GM23338 (cell line): ENCODE measurements around the gene XIRP2. TPM values are rescaled to one million over a fixed set of nuclear protein-coding genes. Genes with fewer than 3 reads are reported as not detected.

Experiments used
- ATAC-seq: fragments of 200-7000 bp; cut with Tn5 transposase; 3 replicates; pipeline ENCODE4 v1.9.1; 2020
- DNase-seq: peaks from one replicate; pipeline ENCODE4 v3.0.0-alpha.2; 2015; ENCODE audit warnings: low spot score
- H2AFZ ChIP-seq: fragments of 200-600 bp; sonication (generic); 2 replicates; pipeline ENCODE4 v1.8.0; 2016; ENCODE audit warnings: antibody characterized with exemption, mild to moderate bottlenecking, moderate library complexity
- H3F3A ChIP-seq: fragments of 200-600 bp; sonication (generic); replicated peaks from 2 replicates; pipeline ENCODE4 v1.8.0; 2017; ENCODE audit warnings: antibody characterized with exemption, mixed run types, low read depth
- H3K27ac ChIP-seq: fragments of 200-600 bp; sonication (generic); 2 replicates; pipeline ENCODE4 v1.6.1; 2016; ENCODE audit warnings: low read depth
- H3K27me3 ChIP-seq: fragments of 200-600 bp; sonication (generic); 2 replicates; pipeline ENCODE4 v1.8.0; 2016; ENCODE audit warnings: mild to moderate bottlenecking, mixed run types, moderate library complexity; ENCODE audit not compliant: insufficient read depth
- H3K36me3 ChIP-seq: fragments of 200-600 bp; sonication (generic); 2 replicates; pipeline ENCODE4 v1.8.0; 2016; ENCODE audit warnings: mild to moderate bottlenecking; ENCODE audit not compliant: insufficient read depth
- H3K4me1 ChIP-seq: fragments of 200-600 bp; sonication (generic); 2 replicates; pipeline ENCODE4 v1.8.0; 2016; ENCODE audit warnings: mild to moderate bottlenecking, moderate library complexity; ENCODE audit not compliant: insufficient read depth
- H3K4me2 ChIP-seq: fragments of 200-600 bp; sonication (generic); 2 replicates; pipeline ENCODE4 v1.7.1; 2017; ENCODE audit warnings: mixed run types
- H3K4me3 ChIP-seq: fragments of 200-600 bp; sonication (generic); 2 replicates; pipeline ENCODE4 v1.6.1; 2016; ENCODE audit warnings: mixed run types
- H3K79me2 ChIP-seq: fragments of 200-600 bp; sonication (generic); replicated peaks from 2 replicates; pipeline ENCODE4 v1.8.0; 2017; ENCODE audit warnings: mild to moderate bottlenecking; ENCODE audit not compliant: insufficient read depth
- H3K9me2 ChIP-seq: fragments of 200-600 bp; sonication (generic); 2 replicates; pipeline ENCODE4 v1.8.0; 2017; ENCODE audit not compliant: insufficient read depth
- H4K20me1 ChIP-seq: fragments of 200-600 bp; sonication (generic); replicated peaks from 2 replicates; pipeline ENCODE4 v1.8.0; 2017; ENCODE audit warnings: mild to moderate bottlenecking; ENCODE audit not compliant: insufficient read depth
- H3K27ac Mint-ChIP-seq: 2 replicates; pipeline ENCODE4 v1.8.0; 2020; ENCODE audit warnings: inconsistent platforms, mild to moderate bottlenecking, moderate library complexity, mixed read lengths
- H3K27me3 Mint-ChIP-seq: 3 replicates; pipeline ENCODE4 v1.8.0; 2022; ENCODE audit warnings: low read depth, mild to moderate bottlenecking, moderate library complexity, mixed read lengths, inconsistent platforms; ENCODE audit not compliant: insufficient read depth, poor library complexity
- H3K36me3 Mint-ChIP-seq: 3 replicates; pipeline ENCODE4 v1.8.0; 2021; ENCODE audit warnings: low read depth, mild to moderate bottlenecking, inconsistent platforms, moderate library complexity, mixed read lengths
- H3K4me1 Mint-ChIP-seq: 3 replicates; pipeline ENCODE4 v1.8.0; 2020; ENCODE audit warnings: mild to moderate bottlenecking, inconsistent platforms, mixed read lengths
- H3K4me3 Mint-ChIP-seq: 3 replicates; pipeline ENCODE4 v1.8.0; 2021; ENCODE audit warnings: moderate library complexity, mild to moderate bottlenecking, inconsistent platforms, mixed read lengths
- H3K9me3 Mint-ChIP-seq: 3 replicates; pipeline ENCODE4 v1.8.0; 2020; ENCODE audit warnings: moderate library complexity, mild to moderate bottlenecking, inconsistent platforms, mixed read lengths
- CTCF ChIP-seq, 2 experiments: fragments of 200-600 bp in 1 of 2; sonication (generic) in 1 of 2; conservative IDR thresholded peaks; 2 replicates each; pipeline versions ENCODE4 v1.5.1 to v1.6.1; 2016 to 2017; ENCODE audit warnings: antibody characterized with exemption in 2 of 2, low read depth in 2 of 2, mild to moderate bottlenecking in 2 of 2, moderate library complexity in 1 of 2
- ETS1 ChIP-seq: IDR thresholded peaks from 2 replicates; pipeline ENCODE4 v1.6.1; 2016; ENCODE audit warnings: antibody characterized with exemption
- EZH2 ChIP-seq: fragments of 200-600 bp; sonication (generic); IDR thresholded peaks from one replicate; pipeline ENCODE4 v1.8.0; 2017; ENCODE audit warnings: antibody characterized with exemption, mild to moderate bottlenecking, low read depth; ENCODE audit not compliant: unreplicated experiment
- EZH2phosphoT487 ChIP-seq: fragments of 200-600 bp; sonication (generic); IDR thresholded peaks from one replicate; pipeline ENCODE4 v1.8.1; 2018; ENCODE audit warnings: antibody characterized with exemption; ENCODE audit not compliant: unreplicated experiment
- JUNB ChIP-seq: IDR thresholded peaks from one replicate; pipeline ENCODE4 v1.6.1; 2016; ENCODE audit warnings: antibody characterized with exemption; ENCODE audit not compliant: unreplicated experiment
- NANOG ChIP-seq: IDR thresholded peaks from 2 replicates; pipeline ENCODE4 v1.6.1; 2016; ENCODE audit warnings: antibody characterized with exemption, borderline replicate concordance
- ZNF331 ChIP-seq: fragments of 250-450 bp; sonication (Bioruptor Pico); IDR thresholded peaks from 2 replicates; pipeline ENCODE4 v1.5.0; 2020; ENCODE audit warnings: low read depth, mild to moderate bottlenecking, moderate library complexity
- ZNF462 ChIP-seq: fragments of 250-450 bp; sonication (Bioruptor Pico); IDR thresholded peaks from 2 replicates; pipeline ENCODE4 v1.5.0; 2020; ENCODE audit warnings: mild to moderate bottlenecking, moderate library complexity
- polyA plus RNA-seq: library from polyadenylated mRNA; unstranded; fragments of >200 nt; fragmentation: Nextera tagmentation; extraction: Ambion mirVana; gene quantifications from 2 replicates; pipeline ENCODE4 v1.2.1, GENCODE V29; 2016
- total RNA-seq: library from RNA; depleted of rRNA; stranded (reverse); fragments of >200 nt; shearing (Covaris generic); gene quantifications from 2 replicates; pipeline ENCODE4 v1.2.3, GENCODE V29; 2014

The XIRP2 gene
- total and polyA plus RNA-seq, 2 experiments from 2014 or later, result 0.17 to 0.31 TPM

- no peaks in the 10 kb centered on the region for H3K9me2 ChIP-seq
- no peak for DNase-seq
- ATAC-seq, result no peak
- H3K27ac ChIP-seq, result no peak overlapping the region
- no peaks in the 10 kb centered on the region for H4K20me1 ChIP-seq
- no peaks in the 10 kb centered on the region for H3F3A ChIP-seq
- H3K9me3 Mint-ChIP-seq, result no peaks in the 10 kb centered on the region
- no peak overlapping the region for H2AFZ ChIP-seq
- no peaks in the 10 kb centered on the region for H3K4me1 ChIP-seq
- no peak overlapping the region for H3K27ac Mint-ChIP-seq
- H3K4me2 ChIP-seq, result no peak overlapping the region
- no peak overlapping the region for H3K4me3 ChIP-seq
- no peaks in the 10 kb centered on the region for H3K27me3 Mint-ChIP-seq
- no peaks in the 10 kb centered on the region; the same call in 2 of the 3 replicates for H3K4me1 Mint-ChIP-seq
- no peaks in the 10 kb centered on the region for H3K36me3 ChIP-seq
- no peaks in the 10 kb centered on the region for H3K79me2 ChIP-seq
- H3K36me3 Mint-ChIP-seq, result no peaks in the 10 kb centered on the region
- H3K4me3 Mint-ChIP-seq, result no peak overlapping the region
- H3K27me3 ChIP-seq, result no peaks in the 10 kb centered on the region
- TF ChIP-seq ZNF462 (CRISPR knock-in tag), result no peak
- no peak for TF ChIP-seq EZH2phosphoT487
- no peak for TF ChIP-seq EZH2
- no peak for TF ChIP-seq NANOG
- TF ChIP-seq ETS1, result no peak
- TF ChIP-seq JUNB, result no peak
- TF ChIP-seq CTCF (conservative IDR thresholded peaks at IDR 0.05; ENCODE audit: low read depth in 2 of 2), result no peak
- TF ChIP-seq ZNF331, result no peak
Observed at GRCh38 chr2:166870346-166870745, 17.9 kb upstream of the XIRP2 start.
